Measurements from ENCODE around the gene NQO2.
A peak's percentile ranks its signal among the peaks of the same experiment; 100 is the strongest.
"Not testable (repeated sequence)": the region's sequence is repeated elsewhere in the genome, so short reads cannot be mapped to it uniquely, and the experiment has no call there.

NQO2 gene

GRCh38 chr6:2989332-2990247, 10.1 kb upstream of the NQO2 start:
- DNase-seq (ENCODE audit: low spot score): peak; percentile 95

GRCh38 chr6:2990248-2990931, 9.3 kb upstream of the NQO2 start:
- DNase-seq (ENCODE audit: low spot score): peak; percentile 63

DNA sequence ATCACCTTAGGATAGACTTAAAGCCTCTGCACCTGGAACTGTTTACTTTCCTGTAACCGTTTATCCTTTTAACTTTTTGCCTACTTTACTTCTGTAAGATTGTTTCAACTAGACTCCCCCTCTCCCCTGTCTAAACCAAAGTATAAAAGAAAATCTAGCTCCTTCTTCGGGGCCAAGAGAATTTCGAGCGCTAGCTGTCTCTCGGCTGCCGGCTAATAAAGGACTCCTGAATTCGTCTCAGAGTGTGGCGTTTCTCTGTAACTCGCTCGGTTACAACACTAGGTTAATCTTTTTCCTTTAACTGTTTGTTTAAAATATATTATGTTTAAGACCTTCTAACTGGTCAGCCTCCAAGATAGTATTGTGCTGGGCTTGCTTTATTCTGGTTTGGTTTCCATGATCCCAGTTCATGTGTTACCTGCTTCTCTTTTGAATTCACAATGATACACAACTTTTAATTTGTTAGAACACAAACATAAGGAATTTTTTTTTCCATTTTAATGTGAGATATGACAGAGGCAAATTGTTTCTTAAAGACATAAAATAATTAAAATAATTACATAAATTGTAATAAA, 8.7 kb upstream of the NQO2 start:
- peak; percentile 62 for DNase-seq (ENCODE audit: low spot score)

DNA sequence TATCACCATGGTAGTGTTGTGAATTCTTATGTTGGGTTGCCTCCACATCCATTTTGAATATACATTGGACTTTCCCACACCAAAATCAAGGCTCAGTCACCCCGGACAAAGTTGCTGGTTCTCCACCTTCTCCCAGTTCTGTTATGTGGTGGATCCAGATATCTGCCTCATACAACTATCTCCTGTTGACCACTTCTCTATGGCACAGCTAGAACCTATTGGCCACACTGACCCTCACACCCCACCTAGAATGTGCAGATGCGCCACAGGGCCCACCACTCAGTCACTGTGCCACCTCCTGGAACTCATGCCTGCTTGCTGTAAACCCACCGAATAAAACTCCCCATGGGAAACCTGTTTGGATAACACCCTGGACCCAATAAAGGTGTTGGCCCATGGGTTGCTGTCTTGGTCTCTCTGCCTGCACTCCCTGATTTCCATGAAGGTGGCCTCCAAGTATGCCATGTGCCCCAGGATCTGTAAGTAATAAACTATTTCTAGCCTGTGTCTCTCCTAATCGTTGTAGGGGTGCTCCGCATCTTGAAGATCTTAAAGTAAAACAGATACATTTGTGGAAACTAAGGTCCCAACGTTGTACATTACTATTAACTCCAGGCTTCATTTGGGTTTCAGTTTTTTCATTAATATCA, 7.2 kb upstream of the NQO2 start:
- DNase-seq (ENCODE audit: low spot score): no peak

GRCh38 chr6:2993755-2994317, 5.9 kb upstream of the NQO2 start:
- DNase-seq (ENCODE audit: low spot score): no peak

- DNase-seq (ENCODE audit: low spot score): peak; percentile 29
These were observed 1.3 kb upstream of the NQO2 start for GRCh38 chr6:2998249-2998997.

- no peak for DNase-seq (ENCODE audit: low spot score)
These were observed 586 bp upstream of the NQO2 start for GRCh38 chr6:2998998-2999617.

GRCh38 chr6:3001146-3001772, 1.6 kb downstream of the NQO2 start:
- no peak for DNase-seq (ENCODE audit: low spot score)

GRCh38 chr6:3001773-3002293, 2.1 kb downstream of the NQO2 start:
- DNase-seq (ENCODE audit: low spot score): peak; percentile 95

- not testable (repeated sequence) for DNase-seq (ENCODE audit: low spot score)
These were observed 3.5 kb downstream of the NQO2 start for GRCh38 chr6:3003226-3003625.

GRCh38 chr6:3005077-3005476, 5.4 kb downstream of the NQO2 start:
- no peak for DNase-seq (ENCODE audit: low spot score)

GRCh38 chr6:3005874-3006273, 6.2 kb downstream of the NQO2 start:
- DNase-seq (ENCODE audit: low spot score): no peak

- no peak for DNase-seq (ENCODE audit: low spot score)
These were observed 6.8 kb downstream of the NQO2 start for GRCh38 chr6:3006476-3006875.

DNA sequence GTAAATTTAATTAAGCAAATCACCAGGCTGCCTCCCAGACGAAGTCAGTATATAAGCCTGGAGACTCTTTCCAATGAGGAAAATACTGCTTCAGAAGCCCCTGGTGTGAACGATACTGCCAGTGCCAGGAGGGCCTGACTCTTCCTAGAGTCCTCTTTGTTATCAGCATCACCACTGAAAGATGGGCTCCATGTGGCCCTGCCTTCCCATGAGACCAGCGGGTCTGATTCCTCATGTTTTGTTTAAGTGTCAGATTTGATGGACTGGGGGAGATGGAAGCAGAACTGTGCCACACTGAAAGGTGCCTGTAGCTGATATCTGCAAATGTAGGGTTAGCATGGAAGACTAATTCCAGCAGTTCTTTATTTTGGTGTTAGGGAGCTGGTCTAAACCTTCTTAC, 7.9 kb downstream of the NQO2 start:
- DNase-seq (ENCODE audit: low spot score): no peak

- DNase-seq (ENCODE audit: low spot score): not testable (repeated sequence)
These were observed 9.1 kb downstream of the NQO2 start for GRCh38 chr6:3008712-3009265.

DNA sequence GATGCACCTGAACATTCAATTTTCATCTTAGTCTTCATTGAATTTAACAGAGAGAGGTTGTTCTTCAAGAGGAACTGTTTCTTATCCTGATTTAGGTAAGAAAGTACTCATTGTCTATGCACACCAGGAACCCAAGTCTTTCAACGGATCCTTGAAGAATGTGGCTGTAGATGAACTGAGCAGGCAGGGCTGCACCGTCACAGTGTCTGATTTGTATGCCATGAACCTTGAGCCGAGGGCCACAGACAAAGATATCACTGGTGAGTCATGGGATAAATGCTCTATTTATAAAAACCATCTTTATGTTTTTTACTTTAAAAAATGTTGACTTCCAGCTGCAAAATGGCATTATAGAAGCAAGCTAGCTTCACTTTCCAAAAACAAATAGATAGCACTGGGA, 10.2 kb downstream of the NQO2 start:
- no peak for DNase-seq (ENCODE audit: low spot score)

GRCh38 chr6:3011158-3011557, 11.5 kb downstream of the NQO2 start:
- DNase-seq (ENCODE audit: low spot score): no peak

DNA sequence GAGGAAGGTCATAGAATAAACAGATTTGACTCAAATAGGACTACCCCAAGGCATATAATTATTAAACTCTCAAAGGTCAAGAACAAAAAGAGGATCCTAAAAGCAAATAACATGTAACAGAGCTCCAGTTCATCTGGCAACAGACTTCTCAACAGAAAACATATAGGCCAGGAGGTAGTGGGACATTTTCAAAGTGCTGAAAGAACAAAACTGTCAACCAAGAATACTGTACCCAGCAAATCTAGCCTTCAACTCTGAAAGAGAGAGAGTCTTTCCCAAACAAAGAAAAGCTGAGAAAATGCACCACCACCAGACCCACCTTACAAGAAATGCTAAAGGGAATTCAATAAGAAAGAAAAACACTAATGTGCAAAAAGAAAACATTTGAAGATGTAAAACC, 11.9 kb downstream of the NQO2 start:
- DNase-seq (ENCODE audit: low spot score): no peak

GRCh38 chr6:3013486-3013885, 13.8 kb downstream of the NQO2 start:
- no peak for DNase-seq (ENCODE audit: low spot score)

Data from hematopoietic multipotent progenitor cell treated with erythropoietin and hydrocortisone succinate and interleukin-3 and kit ligand, for 15 days (in vitro differentiated cells).